Left renal cortex interstitium (tissue), 4 donors: Measurements from ENCODE around the gene SDR42E2. TPM values are rescaled to one million over a fixed set of nuclear protein-coding genes. Genes with fewer than 3 reads are reported as not detected.
"Not testable (repeated sequence)": the region's sequence is repeated elsewhere in the genome, so short reads cannot be mapped to it uniquely, and the experiment has no call there.

Experiments
- DNase-seq, 4 donors: peaks; one replicate each; pipeline ENCODE4 v3.0.0-alpha.2; 2013; ENCODE audit warnings: low read depth in 4 of 4, low spot score in 2 of 4, missing footprints in 1 of 4
- polyA plus RNA-seq, 4 donors: library from polyadenylated mRNA; unstranded; fragments of 120-200 nt; gene quantifications; one replicate each; pipeline ENCODE4 v1.2.1, GENCODE V29; 2013; ENCODE audit not compliant: insufficient read length in 4 of 4

Gene SDR42E2
- polyA plus RNA-seq, 4 donors = 0.11 to 0.33 (median 0.23) TPM

GRCh38 chr16:22190081-22190775 is 27.9 kb downstream of the SDR42E2 start:
- DNase-seq = peak in 2 of 4 donors; percentile 97 to 99

GRCh38 chr16:22190776-22191531 is 28.6 kb downstream of the SDR42E2 start:
- peak; percentile 98 to 100 (median 100) for DNase-seq

- DNase-seq = no peak
Measured at GRCh38 chr16:22191532-22192260, 29.4 kb downstream of the SDR42E2 start.

GRCh38 chr16:22192261-22193062 is 30.2 kb downstream of the SDR42E2 start:
- peak in 1 of 4 donors; percentile 40 for DNase-seq

- no peak for DNase-seq
Measured at GRCh38 chr16:22193063-22193411, 30.7 kb downstream of the SDR42E2 start.

GRCh38 chr16:22194707-22195444 is 32.6 kb downstream of the SDR42E2 start:
- no peak for DNase-seq

- no peak for DNase-seq
Measured at GRCh38 chr16:22195445-22195694, 33.1 kb downstream of the SDR42E2 start.

- peak in 3 of 4 donors; percentile 86 to 93 (median 88) for DNase-seq
Measured at GRCh38 chr16:22195695-22196558, 33.6 kb downstream of the SDR42E2 start.

- DNase-seq = not testable (repeated sequence)
Measured at GRCh38 chr16:22196559-22197168, 34.4 kb downstream of the SDR42E2 start.

- DNase-seq = no peak
Measured at GRCh38 chr16:22198547-22199293, 36.4 kb downstream of the SDR42E2 start.

GRCh38 chr16:22202261-22202637 is 39.9 kb downstream of the SDR42E2 start:
- DNase-seq = no peak

GRCh38 chr16:22203091-22203490 is 40.8 kb downstream of the SDR42E2 start:
- no peak for DNase-seq

GRCh38 chr16:22204091-22204655 is 41.9 kb downstream of the SDR42E2 start:
- DNase-seq = no peak

GRCh38 chr16:22205577-22206012 is 43.3 kb downstream of the SDR42E2 start:
- no peak for DNase-seq

GRCh38 chr16:22206013-22206841 is 43.9 kb downstream of the SDR42E2 start, which contains the start of gene EEF2K:
Gene EEF2K, plus strand, starts transcription at chr16:22206278. Its CDS starts 19,452 bp downstream, at chr16:22225730.
- peak in 3 of 4 donors; percentile 77 to 89 (median 85) for DNase-seq

- DNase-seq = no peak
Measured at GRCh38 chr16:22206842-22207714, 44.8 kb downstream of the SDR42E2 start.
